K562 (cell line): ENCODE results near the gene MEAF6. TPM values are rescaled to one million over a fixed set of nuclear protein-coding genes. Genes with fewer than 3 reads are reported as not detected.

Source experiments
- ATAC-seq: fragments of 200-7000 bp; cut with Tn5 transposase; 3 replicates; pipeline ENCODE4 v1.9.1; 2020; ENCODE audit warnings: moderate library complexity
- BruUV-seq: library from RNA; stranded (reverse); fragments of 400-500 nt; replicated peaks from 2 replicates; lab custom pipeline; 2021; lab: Mats Ljungman, UMichigan
- CTCF ChIA-PET: fragments of 300-600 bp; formaldehyde crosslinking; extraction: SDS; loops from one replicate; lab custom pipeline; 2021; ENCODE audit warnings: low intra/inter-chr PET ratio; lab: Yijun Ruan, JAX
- POLR2A ChIA-PET: fragments of 300-600, 350-650 bp; sonication (Branson Sonifier 250); formaldehyde crosslinking; extraction: SDS; loops from one replicate; lab custom pipeline; 2021; ENCODE audit warnings: antibody characterized with exemption, inconsistent platforms; lab: Yijun Ruan, JAX
- DNase-seq, 4 experiments: peaks; one replicate each; pipeline versions ENCODE4 v3.0.0 to v3.0.0-alpha.2; 2011 to 2018; ENCODE audit warnings: low spot score in 3 of 4, mixed read lengths in 3 of 4; ENCODE audit errors: extremely low read depth in 1 of 4
- FAIRE-seq: peaks from 2 replicates; lab custom pipeline; 2011; peaks lifted over from hg19 to GRCh38; lab: Jason Lieb, UNC
- H2AFZ ChIP-seq: 2 replicates; pipeline ENCODE4 v1.6.0; 2011; ENCODE audit warnings: low read depth, low read length, control low read depth, inconsistent platforms
- H3K27ac ChIP-seq: fragments of 200-600 bp; 3 replicates; pipeline ENCODE4 v1.8.0; 2011; ENCODE audit warnings: low read depth, mild to moderate bottlenecking, control low read depth, inconsistent platforms, low read length, moderate library complexity, mixed read lengths; ENCODE audit errors: extremely low read depth
- H3K27me3 ChIP-seq, 2 experiments: fragments of 300-600 bp in 1 of 2; 2 replicates in 1 of 2; 3 replicates in 1 of 2; pipeline versions ENCODE4 v1.6.0 to v1.8.0; 2011; ENCODE audit warnings: inconsistent platforms in 2 of 2, low read length in 2 of 2, mild to moderate bottlenecking in 1 of 2, mixed read lengths in 1 of 2, moderate library complexity in 1 of 2; ENCODE audit not compliant: control insufficient read depth in 2 of 2, insufficient read depth in 2 of 2
- H3K36me3 ChIP-seq: fragments of 300-600 bp; 3 replicates; pipeline ENCODE4 v1.8.0; 2011; ENCODE audit warnings: mild to moderate bottlenecking, low read length, inconsistent platforms; ENCODE audit not compliant: control insufficient read depth, insufficient read depth
- H3K4me1 ChIP-seq, 2 experiments: fragments of 200-600 bp in 1 of 2; replicated peaks in 1 of 2; 2 replicates in 1 of 2; 3 replicates in 1 of 2; pipeline versions ENCODE4 v1.5.1 to v1.8.0; 2011; ENCODE audit warnings: inconsistent platforms in 2 of 2, low read length in 2 of 2, mild to moderate bottlenecking in 1 of 2, mixed read lengths in 1 of 2, moderate library complexity in 1 of 2; ENCODE audit not compliant: control insufficient read depth in 2 of 2, insufficient read depth in 2 of 2
- H3K4me2 ChIP-seq: 2 replicates; pipeline ENCODE4 v1.6.1; 2011; ENCODE audit warnings: low read length, control low read depth, inconsistent platforms, mixed read lengths; ENCODE audit not compliant: insufficient read depth
- H3K4me3 ChIP-seq: fragments of 200-600 bp; sonication (generic), shearing (Covaris generic); 2 replicates; pipeline ENCODE4 v1.5.1; 2016; ENCODE audit warnings: control low read depth, inconsistent platforms
- H3K79me2 ChIP-seq: fragments of 200-600 bp; 3 replicates; pipeline ENCODE4 v1.8.0; 2011; ENCODE audit warnings: low read length, inconsistent platforms; ENCODE audit not compliant: control insufficient read depth, insufficient read depth
- H3K9ac ChIP-seq, 2 experiments: 2 replicates each; pipeline versions ENCODE4 v1.6.0 to v1.6.1; 2011; ENCODE audit warnings: low read depth in 2 of 2, low read length in 2 of 2, control low read depth in 1 of 2, inconsistent platforms in 1 of 2, mild to moderate bottlenecking in 1 of 2, mixed read lengths in 1 of 2; ENCODE audit not compliant: insufficient read depth in 1 of 2
- H3K9me1 ChIP-seq: one replicate; pipeline ENCODE4 v1.6.0; 2011; ENCODE audit warnings: inconsistent platforms, mild to moderate bottlenecking, low read length, moderate library complexity; ENCODE audit not compliant: control insufficient read depth, insufficient read depth
- H3K9me3 ChIP-seq: replicated peaks from 2 replicates; pipeline ENCODE4 v1.5.1; 2011; ENCODE audit warnings: low read depth, low read length, inconsistent platforms; ENCODE audit not compliant: control insufficient read depth, insufficient read depth
- H4K20me1 ChIP-seq: replicated peaks from 2 replicates; pipeline ENCODE4 v1.6.1; 2011; ENCODE audit warnings: low read length, inconsistent platforms, mixed read lengths; ENCODE audit not compliant: control insufficient read depth, insufficient read depth
- FOXK2 ChIP-seq, 2 experiments: fragments of 450-650 bp; IDR thresholded peaks in 1 of 2; conservative IDR thresholded peaks in 1 of 2; 2 replicates each; pipeline ENCODE4 v1.6.1; 2016; ENCODE audit warnings: low read depth in 2 of 2, mild to moderate bottlenecking in 1 of 2
- L3MBTL2 ChIP-seq: fragments of 450-650 bp; IDR thresholded peaks from 2 replicates; pipeline ENCODE4 v1.6.1; 2016; ENCODE audit warnings: mild to moderate bottlenecking, moderate library complexity
- LCOR ChIP-seq: sonication (generic); formaldehyde crosslinking; IDR thresholded peaks from 2 replicates; pipeline ENCODE4 v1.8.0; 2022; ENCODE audit warnings: mild to moderate bottlenecking, missing genetic modification reagents
- MTA3 ChIP-seq: fragments of 450-650 bp; formaldehyde crosslinking; IDR thresholded peaks from 2 replicates; pipeline ENCODE4 v1.6.1; 2017; ENCODE audit warnings: mild to moderate bottlenecking, borderline replicate concordance
- MYNN ChIP-seq, 2 experiments: sonication (generic); formaldehyde crosslinking in 1 of 2; IDR thresholded peaks; 2 replicates each; pipeline versions ENCODE4 v1.5.0 to v1.6.1; 2016 to 2020; ENCODE audit warnings: antibody characterized with exemption in 1 of 2, missing genetic modification reagents in 1 of 2
- RBM14 ChIP-seq: fragments of 200-400 bp; formaldehyde crosslinking; IDR thresholded peaks from 2 replicates; pipeline ENCODE4 v1.6.1; 2018; ENCODE audit warnings: low read depth, mild to moderate bottlenecking, low read length, moderate library complexity, borderline replicate concordance; ENCODE audit not compliant: insufficient read depth
- RFX1 ChIP-seq: fragments of 450-650 bp; IDR thresholded peaks from 2 replicates; pipeline ENCODE4 v1.6.1; 2016; ENCODE audit warnings: mild to moderate bottlenecking, moderate library complexity
- TEAD4 ChIP-seq, 2 experiments: sonication (generic) in 1 of 2; formaldehyde crosslinking in 1 of 2; IDR thresholded peaks; 2 replicates each; pipeline versions ENCODE4 v1.6.1 to v1.8.0; 2012 to 2022; ENCODE audit warnings: borderline replicate concordance in 1 of 2, inconsistent platforms in 1 of 2, low read length in 1 of 2, mild to moderate bottlenecking in 1 of 2, missing genetic modification reagents in 1 of 2
- ZNF232 ChIP-seq: sonication (generic); formaldehyde crosslinking; IDR thresholded peaks from 2 replicates; pipeline ENCODE4 v1.8.0; 2022; ENCODE audit warnings: mild to moderate bottlenecking, missing genetic modification reagents
- WGBS: fragments of 100-300 bp; shearing (Covaris generic); methylation state at CpG from one replicate; pipeline ENCODE4 v1.1.6; 2016; ENCODE audit warnings: low coverage, mixed read lengths; ENCODE audit not compliant: insufficient coverage; ENCODE audit errors: missing lambda C conversion rate; 5-methylcytosine and 5-hydroxymethylcytosine counted together
- in situ Hi-C: fragments of 300-500 bp; cut with MboI; formaldehyde crosslinking; loops from 4 replicates; pipeline ENCODE4 v1.15.0; 2018; ENCODE audit warnings: inconsistent platforms, mixed read lengths
- intact Hi-C: fragments of 100-400 bp; cut with micrococcal nuclease; formaldehyde crosslinking; loops from 2 replicates; pipeline ENCODE4 v1.14.2; 2022
- polyA plus RNA-seq, 8 experiments: library from polyadenylated mRNA; depleted of rRNA in 4 of 8; stranded (reverse) in 5 of 8; unstranded in 3 of 8; fragments of >200 nt; fragmentation: Nextera tagmentation in 2 of 8; fragmentation: Illumina TruSeq in 1 of 8; extraction: Ambion mirVana in 2 of 8; extraction: Trizol in 1 of 8; gene quantifications; 2 replicates each; pipeline versions ENCODE4 v1.2.1 to v1.2.3, GENCODE V29; 2011 to 2014; ENCODE audit warnings: inconsistent platforms in 1 of 8, missing spikeins in 1 of 8
- total RNA-seq, 7 experiments: library from RNA; depleted of rRNA in 6 of 7; stranded (reverse); fragments of >200 nt in 6 of 7; fragmentation: Illumina TruSeq in 2 of 7; extraction: Trizol in 2 of 7; gene quantifications; 2 replicates each; pipeline versions ENCODE4 v1.2.1 to v1.2.3, GENCODE V29; 2011 to 2021; ENCODE audit warnings: low replicate concordance in 1 of 7
- TF ChIP-seq, protein P1 (sequence below): IDR thresholded peaks from 2 replicates; pipeline ENCODE4 v1.6.1; 2011; ENCODE audit not compliant: insufficient read length; ENCODE audit errors: extremely low read depth
- TF ChIP-seq, protein P2 (sequence below): sonication (generic); formaldehyde crosslinking; IDR thresholded peaks from 2 replicates; pipeline ENCODE4 v1.8.0; 2023; ENCODE audit warnings: mild to moderate bottlenecking, missing genetic modification reagents
- TF ChIP-seq, protein P3 (sequence below): fragments of 450-650 bp; formaldehyde crosslinking; IDR thresholded peaks from 2 replicates; pipeline ENCODE4 v1.4.0; 2022; ENCODE audit warnings: missing genetic modification characterization
- TF ChIP-seq, protein P4 (sequence below): fragments of 250-450 bp; sonication (Bioruptor Pico); IDR thresholded peaks from 2 replicates; pipeline ENCODE4 v1.4.0; 2020; ENCODE audit warnings: mild to moderate bottlenecking, moderate library complexity, borderline replicate concordance

Gene MEAF6
- total and polyA plus RNA-seq, 9 of the 15 experiments (the other 6 are each of a cell fraction or from before 2014, with no cell fraction given) = 55.0 to 151 (median 92.3) TPM

DNA sequence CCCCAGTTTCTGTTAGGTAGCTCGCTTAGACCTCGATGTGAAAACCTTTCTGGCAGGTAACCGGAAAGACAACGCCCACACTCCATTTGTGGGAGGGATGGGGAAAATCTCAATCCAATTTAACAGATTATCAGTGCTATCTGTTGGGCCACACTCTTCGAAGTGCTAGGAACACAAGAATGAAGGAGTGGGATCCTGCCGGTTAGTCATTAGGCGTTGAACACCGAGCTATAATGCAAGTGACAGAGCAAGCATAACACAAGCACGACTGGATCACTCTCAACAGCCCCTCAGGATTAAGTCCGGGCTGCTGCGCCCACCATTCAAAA, 39.0 kb upstream of the MEAF6 start:
- peak overlapping the region; percentile 99 for H3K4me2 ChIP-seq
- CTCF ChIA-PET = no interaction called here
- ATAC-seq = peak; percentile 11
- peak in 3 of 4 experiments; percentile 25 to 34 (median 31) for DNase-seq
- POLR2A ChIA-PET = interaction anchor here (0.6 to 2.9 kb wide), 8 partner anchors 10 to 447 kb away, joined by 3 to 18 read pairs (median 4); partner anchors contain the start of gene MEAF6
- H3K27ac ChIP-seq = peak overlapping the region; percentile 86
- peaks cover 9% of the 10 kb centered on the region for H3K9me3 ChIP-seq
- H3K27me3 ChIP-seq = no peaks in the 10 kb centered on the region
- peaks cover 33% of the 10 kb centered on the region for H3K79me2 ChIP-seq
- H4K20me1 ChIP-seq = 0 out of 2 replicates have a peak, but pooled peaks cover 14% of the 10 kb centered on the region
- peaks cover 7% of the 10 kb centered on the region for H3K9me1 ChIP-seq
- peak overlapping the region; percentile 82 for H3K4me3 ChIP-seq
- FAIRE-seq = no peak
- peaks cover 18 to 22% of the 10 kb centered on the region in 2 experiments for H3K4me1 ChIP-seq
- in situ Hi-C loops = no loop called here
- H2AFZ ChIP-seq = peak overlapping the region; percentile 83
- peaks cover 42% of the 10 kb centered on the region for H3K36me3 ChIP-seq
- WGBS = under 1% methylated on average over 11 of the region's 11 CpGs
- intact Hi-C loops = loop anchor here (10.0 kb wide), 1 partner anchor 79 kb away; the partner anchor contains the start of gene ZC3H12A
- peak overlapping the region; percentile 91 to 95 for H3K9ac ChIP-seq
- TSS peak; percentile 55 for BruUV-seq
- TF ChIP-seq FOXK2 (conservative IDR thresholded peaks at IDR 0.05 in 1 of 2, IDR thresholded peaks at IDR 0.05 in 1 of 2; ENCODE audit: low read depth in 2 of 2) = no peak
- no peak for TF ChIP-seq MTA3
- no peak for TF ChIP-seq RFX1
- no peak for TF ChIP-seq LCOR (CRISPR knock-in tag)
- TF ChIP-seq MYNN (IDR thresholded peaks at IDR 0.05) = no peak
- no peak for TF ChIP-seq MYNN (CRISPR knock-in tag; IDR thresholded peaks at IDR 0.05)
- TF ChIP-seq ZNF232 = 0 out of 2 replicates have a peak, but pooled peaks have one; percentile 63
- TF ChIP-seq TEAD4 (IDR thresholded peaks at IDR 0.05; ENCODE audit: low read length) = peak; percentile 15; the same call in 1 of the 2 replicates
- no peak for TF ChIP-seq TEAD4 (CRISPR knock-in tag; IDR thresholded peaks at IDR 0.05; ENCODE audit: borderline replicate concordance)
- no peak for TF ChIP-seq RBM14
- TF ChIP-seq, protein P1, sequence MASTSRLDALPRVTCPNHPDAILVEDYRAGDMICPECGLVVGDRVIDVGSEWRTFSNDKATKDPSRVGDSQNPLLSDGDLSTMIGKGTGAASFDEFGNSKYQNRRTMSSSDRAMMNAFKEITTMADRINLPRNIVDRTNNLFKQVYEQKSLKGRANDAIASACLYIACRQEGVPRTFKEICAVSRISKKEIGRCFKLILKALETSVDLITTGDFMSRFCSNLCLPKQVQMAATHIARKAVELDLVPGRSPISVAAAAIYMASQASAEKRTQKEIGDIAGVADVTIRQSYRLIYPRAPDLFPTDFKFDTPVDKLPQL = no peak
- TF ChIP-seq, protein P2, sequence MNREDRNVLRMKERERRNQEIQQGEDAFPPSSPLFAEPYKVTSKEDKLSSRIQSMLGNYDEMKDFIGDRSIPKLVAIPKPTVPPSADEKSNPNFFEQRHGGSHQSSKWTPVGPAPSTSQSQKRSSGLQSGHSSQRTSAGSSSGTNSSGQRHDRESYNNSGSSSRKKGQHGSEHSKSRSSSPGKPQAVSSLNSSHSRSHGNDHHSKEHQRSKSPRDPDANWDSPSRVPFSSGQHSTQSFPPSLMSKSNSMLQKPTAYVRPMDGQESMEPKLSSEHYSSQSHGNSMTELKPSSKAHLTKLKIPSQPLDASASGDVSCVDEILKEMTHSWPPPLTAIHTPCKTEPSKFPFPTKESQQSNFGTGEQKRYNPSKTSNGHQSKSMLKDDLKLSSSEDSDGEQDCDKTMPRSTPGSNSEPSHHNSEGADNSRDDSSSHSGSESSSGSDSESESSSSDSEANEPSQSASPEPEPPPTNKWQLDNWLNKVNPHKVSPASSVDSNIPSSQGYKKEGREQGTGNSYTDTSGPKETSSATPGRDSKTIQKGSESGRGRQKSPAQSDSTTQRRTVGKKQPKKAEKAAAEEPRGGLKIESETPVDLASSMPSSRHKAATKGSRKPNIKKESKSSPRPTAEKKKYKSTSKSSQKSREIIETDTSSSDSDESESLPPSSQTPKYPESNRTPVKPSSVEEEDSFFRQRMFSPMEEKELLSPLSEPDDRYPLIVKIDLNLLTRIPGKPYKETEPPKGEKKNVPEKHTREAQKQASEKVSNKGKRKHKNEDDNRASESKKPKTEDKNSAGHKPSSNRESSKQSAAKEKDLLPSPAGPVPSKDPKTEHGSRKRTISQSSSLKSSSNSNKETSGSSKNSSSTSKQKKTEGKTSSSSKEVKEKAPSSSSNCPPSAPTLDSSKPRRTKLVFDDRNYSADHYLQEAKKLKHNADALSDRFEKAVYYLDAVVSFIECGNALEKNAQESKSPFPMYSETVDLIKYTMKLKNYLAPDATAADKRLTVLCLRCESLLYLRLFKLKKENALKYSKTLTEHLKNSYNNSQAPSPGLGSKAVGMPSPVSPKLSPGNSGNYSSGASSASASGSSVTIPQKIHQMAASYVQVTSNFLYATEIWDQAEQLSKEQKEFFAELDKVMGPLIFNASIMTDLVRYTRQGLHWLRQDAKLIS (CRISPR knock-in tag) = no peak
- no peak for TF ChIP-seq L3MBTL2
- TF ChIP-seq, protein P3, sequence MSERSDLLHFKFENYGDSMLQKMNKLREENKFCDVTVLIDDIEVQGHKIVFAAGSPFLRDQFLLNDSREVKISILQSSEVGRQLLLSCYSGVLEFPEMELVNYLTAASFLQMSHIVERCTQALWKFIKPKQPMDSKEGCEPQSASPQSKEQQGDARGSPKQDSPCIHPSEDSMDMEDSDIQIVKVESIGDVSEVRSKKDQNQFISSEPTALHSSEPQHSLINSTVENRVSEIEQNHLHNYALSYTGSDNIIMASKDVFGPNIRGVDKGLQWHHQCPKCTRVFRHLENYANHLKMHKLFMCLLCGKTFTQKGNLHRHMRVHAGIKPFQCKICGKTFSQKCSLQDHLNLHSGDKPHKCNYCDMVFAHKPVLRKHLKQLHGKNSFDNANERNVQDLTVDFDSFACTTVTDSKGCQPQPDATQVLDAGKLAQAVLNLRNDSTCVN = no peak
- TF ChIP-seq, protein P4, sequence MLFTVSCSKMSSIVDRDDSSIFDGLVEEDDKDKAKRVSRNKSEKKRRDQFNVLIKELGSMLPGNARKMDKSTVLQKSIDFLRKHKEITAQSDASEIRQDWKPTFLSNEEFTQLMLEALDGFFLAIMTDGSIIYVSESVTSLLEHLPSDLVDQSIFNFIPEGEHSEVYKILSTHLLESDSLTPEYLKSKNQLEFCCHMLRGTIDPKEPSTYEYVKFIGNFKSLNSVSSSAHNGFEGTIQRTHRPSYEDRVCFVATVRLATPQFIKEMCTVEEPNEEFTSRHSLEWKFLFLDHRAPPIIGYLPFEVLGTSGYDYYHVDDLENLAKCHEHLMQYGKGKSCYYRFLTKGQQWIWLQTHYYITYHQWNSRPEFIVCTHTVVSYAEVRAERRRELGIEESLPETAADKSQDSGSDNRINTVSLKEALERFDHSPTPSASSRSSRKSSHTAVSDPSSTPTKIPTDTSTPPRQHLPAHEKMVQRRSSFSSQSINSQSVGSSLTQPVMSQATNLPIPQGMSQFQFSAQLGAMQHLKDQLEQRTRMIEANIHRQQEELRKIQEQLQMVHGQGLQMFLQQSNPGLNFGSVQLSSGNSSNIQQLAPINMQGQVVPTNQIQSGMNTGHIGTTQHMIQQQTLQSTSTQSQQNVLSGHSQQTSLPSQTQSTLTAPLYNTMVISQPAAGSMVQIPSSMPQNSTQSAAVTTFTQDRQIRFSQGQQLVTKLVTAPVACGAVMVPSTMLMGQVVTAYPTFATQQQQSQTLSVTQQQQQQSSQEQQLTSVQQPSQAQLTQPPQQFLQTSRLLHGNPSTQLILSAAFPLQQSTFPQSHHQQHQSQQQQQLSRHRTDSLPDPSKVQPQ (CRISPR knock-in tag) = no peak
